ENCODE measurements around the gene HLA-DPB1. TPM values are rescaled to one million over a fixed set of nuclear protein-coding genes. Genes with fewer than 3 reads are reported as not detected.
"Not testable (repeated sequence)": the region's sequence is repeated elsewhere in the genome, so short reads cannot be mapped to it uniquely, and the experiment has no call there.

Gene HLA-DPB1
- polyA plus RNA-seq, 1 donor from 2014 or later, result 2.3 TPM

- Histone ChIP-seq H3K79me2 (replicated peaks; ENCODE audit: insufficient read depth, low read length) (no peaks in the 10 kb centered on the region), H3F3A (ENCODE audit: insufficient read depth, low read length, poor library complexity, severe bottlenecking) (no peaks in the 10 kb centered on the region), H3K36me3 (ENCODE audit: insufficient read depth, low read length) (no peaks in the 10 kb centered on the region), H2AFZ (ENCODE audit: low read depth, low read length) (no peak overlapping the region), H3K9me2 (ENCODE audit: insufficient read depth, low read length) (no peaks in the 10 kb centered on the region), H3K27me3 (ENCODE audit: insufficient read depth, low read depth, low read length) (no peaks in the 10 kb centered on the region), H3K4me2 (ENCODE audit: low read length) (no peak overlapping the region), H3K4me3 (ENCODE audit: low read length) (no peak overlapping the region), H4K20me1 (ENCODE audit: insufficient read depth) (no peaks in the 10 kb centered on the region), H3K9ac (ENCODE audit: low read length) (no peak overlapping the region), H3K9me3 (ENCODE audit: low read length) (no peaks in the 10 kb centered on the region), H3K27ac (ENCODE audit: low read length) (no peak overlapping the region)
- TF ChIP-seq MXI1 (conservative IDR thresholded peaks at IDR 0.05; ENCODE audit: poor library complexity, severe bottlenecking) (no peak), POLR2AphosphoS5 (IDR thresholded peaks at IDR 0.05) (no peak), SMC3 (conservative IDR thresholded peaks at IDR 0.05; ENCODE audit: poor library complexity) (no peak), EP300 (conservative IDR thresholded peaks at IDR 0.05; ENCODE audit: poor library complexity, severe bottlenecking) (no peak), RAD21 (conservative IDR thresholded peaks at IDR 0.05) (no peak), EZH2 (IDR thresholded peaks at IDR 0.05; ENCODE audit: borderline replicate concordance, insufficient read depth, low read length, poor library complexity, severe bottlenecking) (no peak), REST (IDR thresholded peaks at IDR 0.05; ENCODE audit: borderline replicate concordance) (no peak), TAF1 (IDR thresholded peaks at IDR 0.05; ENCODE audit: low read depth) (no peak)
- TF ChIP-seq, protein P1, sequence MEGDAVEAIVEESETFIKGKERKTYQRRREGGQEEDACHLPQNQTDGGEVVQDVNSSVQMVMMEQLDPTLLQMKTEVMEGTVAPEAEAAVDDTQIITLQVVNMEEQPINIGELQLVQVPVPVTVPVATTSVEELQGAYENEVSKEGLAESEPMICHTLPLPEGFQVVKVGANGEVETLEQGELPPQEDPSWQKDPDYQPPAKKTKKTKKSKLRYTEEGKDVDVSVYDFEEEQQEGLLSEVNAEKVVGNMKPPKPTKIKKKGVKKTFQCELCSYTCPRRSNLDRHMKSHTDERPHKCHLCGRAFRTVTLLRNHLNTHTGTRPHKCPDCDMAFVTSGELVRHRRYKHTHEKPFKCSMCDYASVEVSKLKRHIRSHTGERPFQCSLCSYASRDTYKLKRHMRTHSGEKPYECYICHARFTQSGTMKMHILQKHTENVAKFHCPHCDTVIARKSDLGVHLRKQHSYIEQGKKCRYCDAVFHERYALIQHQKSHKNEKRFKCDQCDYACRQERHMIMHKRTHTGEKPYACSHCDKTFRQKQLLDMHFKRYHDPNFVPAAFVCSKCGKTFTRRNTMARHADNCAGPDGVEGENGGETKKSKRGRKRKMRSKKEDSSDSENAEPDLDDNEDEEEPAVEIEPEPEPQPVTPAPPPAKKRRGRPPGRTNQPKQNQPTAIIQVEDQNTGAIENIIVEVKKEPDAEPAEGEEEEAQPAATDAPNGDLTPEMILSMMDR (IDR thresholded peaks at IDR 0.05; ENCODE audit: poor library complexity, severe bottlenecking), result no peak
Observed at GRCh38 chr6:33093855-33094254, 18.1 kb downstream of the HLA-DPB1 start.

GRCh38 chr6:33095681-33096080 lies 19.9 kb downstream of the HLA-DPB1 start:
- no peaks in the 10 kb centered on the region for H4K20me1 ChIP-seq (ENCODE audit: insufficient read depth)
- no peaks in the 10 kb centered on the region for H3K27me3 ChIP-seq (ENCODE audit: insufficient read depth, low read depth, low read length)
- H3K79me2 ChIP-seq (replicated peaks; ENCODE audit: insufficient read depth, low read length), result no peaks in the 10 kb centered on the region
- TF ChIP-seq POLR2AphosphoS5 (IDR thresholded peaks at IDR 0.05), result no peak
- TF ChIP-seq REST (IDR thresholded peaks at IDR 0.05; ENCODE audit: borderline replicate concordance), result no peak
- TF ChIP-seq TAF1 (IDR thresholded peaks at IDR 0.05; ENCODE audit: low read depth), result no peak
- TF ChIP-seq EP300 (conservative IDR thresholded peaks at IDR 0.05; ENCODE audit: poor library complexity, severe bottlenecking), result no peak
- TF ChIP-seq RAD21 (conservative IDR thresholded peaks at IDR 0.05), result no peak
- no peak for TF ChIP-seq EZH2 (IDR thresholded peaks at IDR 0.05; ENCODE audit: borderline replicate concordance, insufficient read depth, low read length, poor library complexity, severe bottlenecking)
- TF ChIP-seq SMC3 (conservative IDR thresholded peaks at IDR 0.05; ENCODE audit: poor library complexity), result no peak
- TF ChIP-seq, protein P1 (IDR thresholded peaks at IDR 0.05; ENCODE audit: poor library complexity, severe bottlenecking), result no peak
- no peak for TF ChIP-seq MXI1 (conservative IDR thresholded peaks at IDR 0.05; ENCODE audit: poor library complexity, severe bottlenecking)
- no peak overlapping the region for H3K27ac ChIP-seq (ENCODE audit: low read length)
- no peak overlapping the region for H3K4me3 ChIP-seq (ENCODE audit: low read length)
- no peak overlapping the region for H2AFZ ChIP-seq (ENCODE audit: low read depth, low read length)
- H3K9me3 ChIP-seq (ENCODE audit: low read length), result no peaks in the 10 kb centered on the region
- H3K9ac ChIP-seq (ENCODE audit: low read length), result no peak overlapping the region
- H3K36me3 ChIP-seq (ENCODE audit: insufficient read depth, low read length), result no peaks in the 10 kb centered on the region
- H3K4me2 ChIP-seq (ENCODE audit: low read length), result no peak overlapping the region
- H3K9me2 ChIP-seq (ENCODE audit: insufficient read depth, low read length), result no peaks in the 10 kb centered on the region
- H3F3A ChIP-seq (ENCODE audit: insufficient read depth, low read length, poor library complexity, severe bottlenecking), result no peaks in the 10 kb centered on the region

- not testable (repeated sequence) for H3K27me3 ChIP-seq (ENCODE audit: insufficient read depth, low read depth, low read length); H3K9me2 ChIP-seq (ENCODE audit: insufficient read depth, low read length); H3K27ac ChIP-seq (ENCODE audit: low read length); H4K20me1 ChIP-seq (ENCODE audit: insufficient read depth); H3K4me3 ChIP-seq (ENCODE audit: low read length); H3K4me2 ChIP-seq (ENCODE audit: low read length); H2AFZ ChIP-seq (ENCODE audit: low read depth, low read length); H3K36me3 ChIP-seq (ENCODE audit: insufficient read depth, low read length); H3K9ac ChIP-seq (ENCODE audit: low read length); H3K9me3 ChIP-seq (ENCODE audit: low read length); H3K79me2 ChIP-seq (replicated peaks; ENCODE audit: insufficient read depth, low read length); H3F3A ChIP-seq (ENCODE audit: insufficient read depth, low read length, poor library complexity, severe bottlenecking)
Observed at GRCh38 chr6:33101121-33101737, 25.4 kb downstream of the HLA-DPB1 start.

Measured in neural cell (in vitro differentiated cells).